T-helper 2 cell treated with Interferon-gamma antibody and Interleukin-4, amounts not matched to agents 5 μg/mL and 100 μg/mL, for 36 hours (primary cell): ENCODE measurements around the gene PPP2R5B.

Experiments
- DNase-seq: peaks from one replicate; pipeline ENCODE4 v3.0.0; 2021; ENCODE audit warnings: low spot score
- H3K27ac Mint-ChIP-seq: one replicate; pipeline ENCODE4 v1.8.0; 2021; ENCODE audit warnings: mild to moderate bottlenecking, mixed read lengths
- H3K27me3 Mint-ChIP-seq: one replicate; pipeline ENCODE4 v1.8.0; 2021; ENCODE audit warnings: low read depth, mixed read lengths
- H3K36me3 Mint-ChIP-seq: one replicate; pipeline ENCODE4 v1.8.0; 2021; ENCODE audit warnings: low read depth, mixed read lengths
- H3K4me1 Mint-ChIP-seq: one replicate; pipeline ENCODE4 v1.8.0; 2021; ENCODE audit warnings: low read depth, mixed read lengths
- H3K4me3 Mint-ChIP-seq: one replicate; pipeline ENCODE4 v1.8.0; 2022; ENCODE audit warnings: mild to moderate bottlenecking, moderate library complexity, mixed read lengths
- H3K9me3 Mint-ChIP-seq: one replicate; pipeline ENCODE4 v1.8.0; 2021; ENCODE audit warnings: mixed read lengths

Gene PPP2R5B

DNA sequence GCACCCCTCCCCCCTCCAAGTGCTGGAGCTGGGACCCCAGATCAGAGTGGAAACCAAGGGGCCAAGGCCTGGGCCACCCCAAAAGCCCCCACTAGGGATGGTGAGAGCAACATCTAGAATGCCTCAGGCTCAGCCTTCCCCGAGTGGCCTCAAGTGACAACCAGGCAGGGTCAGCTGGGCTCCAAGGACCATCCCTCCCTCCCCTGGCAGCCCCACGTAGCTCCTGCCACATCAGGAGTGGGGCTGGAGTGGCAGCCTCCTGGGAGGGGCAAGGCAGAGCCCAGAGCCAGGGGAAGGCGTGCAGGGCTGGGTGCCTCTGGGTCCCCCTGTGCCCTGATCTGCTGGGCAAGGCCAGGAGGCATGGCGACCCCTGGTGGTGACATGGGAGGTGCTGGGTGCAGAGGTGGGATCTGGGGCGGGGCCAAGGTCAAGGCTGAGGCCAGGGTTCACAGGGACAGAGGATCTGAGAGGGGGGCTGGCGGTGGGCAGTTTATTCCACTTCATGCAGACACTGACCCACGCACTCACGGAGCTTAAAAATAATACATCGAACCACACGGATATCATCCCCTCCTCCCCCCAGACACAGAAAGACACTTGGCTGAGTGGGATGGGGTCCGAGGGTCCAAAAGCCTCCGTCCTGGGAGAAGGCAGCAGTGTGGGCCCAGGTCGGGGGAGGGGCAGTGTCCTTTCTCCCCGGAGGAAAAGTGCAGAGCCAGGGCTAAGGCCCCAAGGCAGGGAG is 30.2 kb upstream of the PPP2R5B start:
- Mint-ChIP-seq H3K9me3 (no peaks in the 10 kb centered on the region), H3K27ac (no peak overlapping the region), H3K36me3 (peaks cover 8% of the 10 kb centered on the region), H3K4me1 (peaks cover 2% of the 10 kb centered on the region), H3K4me3 (no peak overlapping the region), H3K27me3 (no peaks in the 10 kb centered on the region)
- peak; percentile 82 for DNase-seq

DNA sequence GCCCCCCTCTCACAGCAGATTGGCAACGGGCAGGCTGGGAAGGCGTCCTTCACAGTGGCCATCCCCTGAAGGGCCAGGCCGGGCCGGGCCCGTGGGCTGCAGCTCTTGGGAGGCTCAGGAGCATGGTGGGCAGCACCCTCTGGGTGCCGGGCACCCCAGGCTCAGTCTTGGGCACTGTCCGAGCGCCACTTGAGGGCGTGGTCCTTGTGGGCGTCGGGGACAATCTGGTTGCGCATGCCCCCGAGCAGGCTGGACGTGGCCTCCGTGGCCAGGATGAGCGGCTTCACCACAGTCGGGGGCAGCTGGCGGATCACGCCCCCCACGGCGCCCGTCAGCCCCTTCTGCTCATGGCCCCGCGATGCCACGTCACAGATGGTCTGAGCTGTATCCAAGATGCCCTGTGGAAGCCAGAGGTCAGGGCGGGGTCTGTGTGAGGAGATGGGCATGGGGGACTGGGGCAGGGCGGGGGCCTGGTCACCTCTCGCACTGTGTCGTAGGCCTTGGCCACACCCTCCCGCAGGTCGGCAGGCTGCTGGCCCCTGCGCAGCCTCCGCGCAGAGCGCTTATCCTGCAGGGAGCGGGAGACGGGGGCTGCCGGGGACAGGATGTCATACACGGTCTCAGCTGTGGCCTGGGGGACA is 29.6 kb upstream of the PPP2R5B start:
- DNase-seq: no peak
- no peaks in the 10 kb centered on the region for H3K27me3 Mint-ChIP-seq
- no peaks in the 10 kb centered on the region for H3K9me3 Mint-ChIP-seq
- peaks cover 2% of the 10 kb centered on the region for H3K4me1 Mint-ChIP-seq
- H3K36me3 Mint-ChIP-seq: peaks cover 11% of the 10 kb centered on the region
- H3K4me3 Mint-ChIP-seq: no peak overlapping the region
- no peak overlapping the region for H3K27ac Mint-ChIP-seq

GRCh38 chr11:64896448-64897022 is 28.0 kb upstream of the PPP2R5B start:
- H3K4me3 Mint-ChIP-seq: no peak overlapping the region
- H3K27ac Mint-ChIP-seq: no peak overlapping the region
- no peaks in the 10 kb centered on the region for H3K9me3 Mint-ChIP-seq
- H3K36me3 Mint-ChIP-seq: peaks cover 17% of the 10 kb centered on the region
- H3K27me3 Mint-ChIP-seq: no peaks in the 10 kb centered on the region
- H3K4me1 Mint-ChIP-seq: peaks cover 7% of the 10 kb centered on the region
- DNase-seq: no peak

DNA sequence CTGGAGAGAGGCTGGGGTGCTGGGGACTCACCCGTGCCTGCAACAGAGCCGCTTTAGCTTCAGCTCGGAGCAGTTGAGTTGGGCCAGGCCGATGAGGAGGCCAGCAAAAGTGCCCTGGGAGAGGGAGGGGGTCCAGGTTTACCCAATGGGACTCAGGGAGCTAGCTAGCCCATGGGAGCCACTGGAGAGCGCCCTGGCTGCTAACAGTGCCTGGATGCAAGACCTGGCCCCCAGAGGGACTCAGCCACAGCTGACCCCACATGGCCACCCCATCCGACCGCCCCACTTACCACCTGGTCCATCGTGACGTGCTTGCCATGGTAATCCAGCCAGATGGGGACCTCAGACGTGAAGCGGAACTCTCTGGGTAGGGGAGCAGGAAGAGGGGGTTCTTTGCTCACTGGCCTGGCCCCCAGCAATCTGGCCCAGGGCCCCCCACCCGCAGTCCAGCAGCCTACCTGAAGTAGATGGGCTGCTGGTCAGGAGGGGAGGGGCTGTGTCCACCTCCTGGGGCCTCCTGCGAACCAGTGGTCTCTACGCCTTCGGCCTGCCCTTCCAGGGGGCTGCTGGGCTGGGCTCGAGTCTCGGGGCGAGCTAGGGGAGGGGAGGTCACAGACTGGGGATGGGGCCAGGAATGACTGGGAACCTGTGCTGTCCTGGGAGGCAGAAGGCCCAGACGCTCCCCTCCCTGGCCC is 27.0 kb upstream of the PPP2R5B start:
- Mint-ChIP-seq H3K36me3 (peaks cover 18% of the 10 kb centered on the region), H3K9me3 (no peaks in the 10 kb centered on the region), H3K27ac (no peak overlapping the region), H3K4me1 (peaks cover 8% of the 10 kb centered on the region), H3K4me3 (no peak overlapping the region), H3K27me3 (no peaks in the 10 kb centered on the region)
- no peak for DNase-seq

DNA sequence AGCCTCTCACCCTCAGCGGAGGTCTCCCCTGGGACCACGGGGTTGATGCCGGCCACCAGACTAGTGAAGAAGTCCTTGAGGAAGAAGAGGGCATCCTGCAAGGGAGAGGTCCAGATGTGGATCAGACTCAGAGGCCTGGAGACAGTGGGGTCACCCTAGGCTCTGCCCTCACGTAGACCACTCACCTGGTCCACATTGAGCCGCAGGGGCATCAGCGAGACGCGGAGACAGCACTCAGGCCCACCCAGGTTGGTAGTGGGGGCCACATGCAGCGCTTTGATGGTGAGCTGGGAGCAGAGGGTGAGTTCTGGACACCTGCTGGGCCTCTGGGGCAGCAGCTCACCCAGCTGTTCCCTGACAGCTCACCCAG is 26.4 kb upstream of the PPP2R5B start:
- Mint-ChIP-seq H3K27me3 (no peaks in the 10 kb centered on the region), H3K9me3 (no peaks in the 10 kb centered on the region), H3K27ac (no peak overlapping the region), H3K4me3 (no peak overlapping the region), H3K36me3 (peaks cover 18% of the 10 kb centered on the region), H3K4me1 (peaks cover 8% of the 10 kb centered on the region)
- DNase-seq: no peak

- Mint-ChIP-seq H3K36me3 (peaks cover 18% of the 10 kb centered on the region), H3K27ac (no peak overlapping the region), H3K9me3 (no peaks in the 10 kb centered on the region), H3K4me1 (peaks cover 8% of the 10 kb centered on the region), H3K4me3 (no peak overlapping the region), H3K27me3 (no peaks in the 10 kb centered on the region)
- no peak for DNase-seq
Observed at GRCh38 chr11:64898541-64898940, 25.9 kb upstream of the PPP2R5B start.

DNA sequence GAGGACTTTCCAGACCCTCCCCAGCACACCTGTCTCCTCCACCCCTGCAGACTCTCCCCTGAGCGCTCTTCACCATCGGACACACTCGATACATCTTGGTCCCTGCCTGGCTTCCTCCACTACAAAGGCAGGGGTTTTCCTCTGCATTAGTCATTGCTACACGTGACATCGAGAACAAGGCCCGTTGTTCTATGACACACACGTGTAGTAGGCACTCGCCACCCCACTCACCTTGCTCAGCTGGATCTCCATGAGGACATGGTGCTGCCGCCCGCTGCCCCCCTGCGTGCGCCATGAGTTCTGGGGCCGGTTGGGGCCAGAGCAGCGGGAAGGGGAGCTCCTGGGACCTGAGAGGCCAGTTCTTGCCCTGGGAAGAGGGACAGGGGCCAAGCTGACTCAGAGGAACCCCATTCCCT is 24.2 kb upstream of the PPP2R5B start:
- no peaks in the 10 kb centered on the region for H3K9me3 Mint-ChIP-seq
- H3K4me3 Mint-ChIP-seq: peak overlapping the region; percentile 54
- peaks cover 6% of the 10 kb centered on the region for H3K4me1 Mint-ChIP-seq
- H3K36me3 Mint-ChIP-seq: peaks cover 18% of the 10 kb centered on the region
- H3K27ac Mint-ChIP-seq: peak overlapping the region; percentile 73
- H3K27me3 Mint-ChIP-seq: no peaks in the 10 kb centered on the region
- DNase-seq: peak; percentile 59

- Mint-ChIP-seq H3K36me3 (peaks cover 19% of the 10 kb centered on the region), H3K4me3 (no peak overlapping the region), H3K27me3 (no peaks in the 10 kb centered on the region), H3K27ac (no peak overlapping the region), H3K4me1 (peaks cover 6% of the 10 kb centered on the region), H3K9me3 (no peaks in the 10 kb centered on the region)
- DNase-seq: no peak
Observed at GRCh38 chr11:64900774-64901173, 23.7 kb upstream of the PPP2R5B start.

- H3K27me3 Mint-ChIP-seq: no peaks in the 10 kb centered on the region
- H3K27ac Mint-ChIP-seq: no peak overlapping the region
- DNase-seq: no peak
- no peak overlapping the region for H3K4me3 Mint-ChIP-seq
- H3K4me1 Mint-ChIP-seq: peaks cover 6% of the 10 kb centered on the region
- H3K36me3 Mint-ChIP-seq: peaks cover 19% of the 10 kb centered on the region
- H3K9me3 Mint-ChIP-seq: no peaks in the 10 kb centered on the region
Observed at GRCh38 chr11:64902102-64902900, 22.2 kb upstream of the PPP2R5B start.

DNA sequence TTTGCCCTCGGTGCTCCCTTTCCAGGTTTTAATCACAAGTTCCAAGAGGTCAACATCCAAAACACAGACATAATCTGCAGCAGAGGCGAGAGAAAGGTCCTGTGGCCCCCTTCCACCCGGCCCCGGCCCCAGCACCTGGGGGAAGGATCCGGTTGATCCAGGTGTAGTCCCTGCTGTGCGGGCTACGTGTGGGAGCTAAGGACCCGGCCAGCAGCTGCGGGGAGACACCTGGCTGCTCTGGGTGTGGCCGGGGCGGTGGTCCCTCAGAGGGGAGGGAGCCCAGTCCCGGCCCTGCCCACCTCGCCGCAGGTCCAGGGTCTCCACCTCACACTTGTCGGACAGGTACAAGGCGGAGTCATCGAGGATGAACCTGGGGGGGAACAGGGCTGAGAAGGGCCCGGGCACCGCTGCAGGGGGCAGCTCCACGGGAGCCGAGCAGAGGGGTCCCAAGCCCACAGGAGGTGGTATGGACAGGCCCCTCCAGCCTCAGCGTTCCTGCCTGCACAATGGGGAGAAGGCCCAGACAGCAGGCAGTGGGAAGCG is 21.1 kb upstream of the PPP2R5B start:
- Mint-ChIP-seq H3K9me3 (no peaks in the 10 kb centered on the region), H3K4me3 (no peak overlapping the region), H3K36me3 (peaks cover 20% of the 10 kb centered on the region), H3K4me1 (peaks cover 6% of the 10 kb centered on the region), H3K27ac (no peak overlapping the region), H3K27me3 (no peaks in the 10 kb centered on the region)
- no peak for DNase-seq

- no peak for DNase-seq
- Mint-ChIP-seq H3K36me3 (peaks cover 15% of the 10 kb centered on the region), H3K4me3 (no peak overlapping the region), H3K27me3 (no peaks in the 10 kb centered on the region), H3K4me1 (peaks cover 2% of the 10 kb centered on the region), H3K9me3 (no peaks in the 10 kb centered on the region), H3K27ac (no peak overlapping the region)
Observed at GRCh38 chr11:64905516-64906313, 18.8 kb upstream of the PPP2R5B start.

DNA sequence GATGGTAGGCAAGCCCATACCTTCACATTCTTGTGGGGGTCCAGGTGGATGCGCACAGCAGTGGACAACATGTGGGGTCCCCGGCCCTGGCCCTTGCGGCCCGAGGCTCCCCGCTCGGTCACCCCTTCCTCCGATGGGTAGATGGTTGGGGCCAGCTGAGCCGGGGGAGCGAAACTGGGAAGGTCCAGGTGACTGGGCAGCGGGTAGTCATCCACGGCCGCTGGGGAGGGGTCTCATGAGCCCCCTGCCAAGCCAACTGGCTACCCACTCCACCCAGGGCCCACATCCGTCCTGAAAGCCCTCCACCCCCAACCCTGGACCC is 18.2 kb upstream of the PPP2R5B start:
- Mint-ChIP-seq H3K27me3 (no peaks in the 10 kb centered on the region), H3K4me3 (no peak overlapping the region), H3K36me3 (peaks cover 17% of the 10 kb centered on the region), H3K27ac (no peak overlapping the region), H3K4me1 (peaks cover 2% of the 10 kb centered on the region), H3K9me3 (no peaks in the 10 kb centered on the region)
- DNase-seq: no peak

GRCh38 chr11:64908766-64909165 is 15.7 kb upstream of the PPP2R5B start:
- no peak overlapping the region for H3K27ac Mint-ChIP-seq
- H3K4me1 Mint-ChIP-seq: no peaks in the 10 kb centered on the region
- DNase-seq: no peak
- peaks cover 14% of the 10 kb centered on the region for H3K36me3 Mint-ChIP-seq
- no peak overlapping the region for H3K4me3 Mint-ChIP-seq
- H3K27me3 Mint-ChIP-seq: no peaks in the 10 kb centered on the region
- no peaks in the 10 kb centered on the region for H3K9me3 Mint-ChIP-seq
